Kidney (tissue), 14 donors: Measurements from ENCODE around the gene MYO10. TPM values are rescaled to one million over a fixed set of nuclear protein-coding genes. Genes with fewer than 3 reads are reported as not detected.
"Not testable (repeated sequence)": the region's sequence is repeated elsewhere in the genome, so short reads cannot be mapped to it uniquely, and the experiment has no call there.

ENCODE experiments used
- DNase-seq, 5 donors: peaks; one replicate each; pipeline ENCODE4 v3.0.0-alpha.2; 2013 to 2020
- FAIRE-seq: peaks from 2 replicates; lab custom pipeline; 2012; peaks lifted over from hg19 to GRCh38; lab: Jason Lieb, UNC
- H3K27ac ChIP-seq, 2 donors: one replicate each; pipeline ENCODE4 v1.7.0; 2013; ENCODE audit warnings: low read depth in 2 of 2, low read length in 2 of 2, inconsistent platforms in 1 of 2
- H3K27me3 ChIP-seq: one replicate; pipeline ENCODE4 v1.7.1; 2013; ENCODE audit warnings: low read length, inconsistent platforms; ENCODE audit not compliant: control insufficient read depth, insufficient read depth
- H3K36me3 ChIP-seq, 3 donors: one replicate each; pipeline versions ENCODE4 v1.7.0 to v1.7.1; 2013; ENCODE audit warnings: low read length in 3 of 3, control low read depth in 1 of 3, inconsistent platforms in 1 of 3; ENCODE audit not compliant: insufficient read depth in 3 of 3, control insufficient read depth in 2 of 3
- H3K4me1 ChIP-seq, 3 donors: one replicate each; pipeline versions ENCODE4 v1.7.0 to v1.7.1; 2013; ENCODE audit warnings: low read length in 3 of 3, inconsistent platforms in 1 of 3, low read depth in 1 of 3; ENCODE audit not compliant: control insufficient read depth in 2 of 3, insufficient read depth in 2 of 3
- H3K4me3 ChIP-seq, 3 donors: one replicate each; pipeline versions ENCODE4 v1.7.0 to v1.8.1; 2013; ENCODE audit warnings: low read length in 3 of 3, control low read depth in 1 of 3, inconsistent platforms in 1 of 3
- H3K9ac ChIP-seq, 3 donors: one replicate each; pipeline versions ENCODE4 v1.7.0 to v1.7.1; 2013; ENCODE audit warnings: low read length in 3 of 3, control low read depth in 1 of 3, inconsistent platforms in 1 of 3
- H3K9me3 ChIP-seq, 3 donors: one replicate each; pipeline versions ENCODE4 v1.7.0 to v1.7.1; 2013; ENCODE audit warnings: low read length in 3 of 3, control low read depth in 1 of 3, inconsistent platforms in 1 of 3; ENCODE audit not compliant: control insufficient read depth in 2 of 3, insufficient read depth in 1 of 3
- CTCF ChIP-seq: IDR thresholded peaks from 3 replicates; pipeline ENCODE4 v1.5.1; 2012; ENCODE audit warnings: mild to moderate bottlenecking, moderate library complexity, borderline replicate concordance; ENCODE audit not compliant: insufficient read depth; ENCODE audit errors: extremely low read depth
- intact Hi-C: fragments of 100-400 bp; cut with DNase I; formaldehyde crosslinking; loops from one replicate; pipeline ENCODE4 v1.11.1; 2022
- polyA plus RNA-seq: library from polyadenylated mRNA; stranded (reverse); fragments of 350-450 nt; fragmentation: Illumina TruSeq; extraction: RNeasy Lipid Tissue Mini Kit (QIAGEN cat#74804); gene quantifications from one replicate; pipeline ENCODE4 v1.2.3, GENCODE V29; 2014; ENCODE audit warnings: low read depth, low replicate concordance; ENCODE audit not compliant: insufficient read depth
- total RNA-seq: library from RNA; stranded (reverse); fragmentation: NEBNext Ultra II Directional; extraction: Animal tissue kit (Norgen Biotek cat#: 25700); gene quantifications from one replicate; pipeline ENCODE4 v1.2.1, GENCODE V29; 2021
- donor health status: control.
- donor health status: control.
- donor health status: control.
- donor health status: control.
- donor health status: control.
- donor health status: DM: yes; HTN: yes; CAD: no.
- donor health status: Normal renal cell carcinoma (clear cell type).

The MYO10 gene
- total and polyA plus RNA-seq, 2 donors from 2014 or later: 7.6 to 52.4 TPM

GRCh38 chr5:16723821-16724220 is 212.3 kb downstream of the MYO10 start:
- no peak overlapping the region for H3K9ac ChIP-seq
- peaks cover 0 to 4% (median 0%) of the 10 kb centered on the region in 3 donors for H3K4me1 ChIP-seq
- no peak for TF ChIP-seq CTCF
- no peak for DNase-seq
- peaks cover 0 to 3% (median 0%) of the 10 kb centered on the region in 3 donors for H3K36me3 ChIP-seq
- no peaks in the 10 kb centered on the region for H3K27me3 ChIP-seq
- H3K9me3 ChIP-seq: no peaks in the 10 kb centered on the region
- H3K27ac ChIP-seq: no peak overlapping the region
- intact Hi-C loops: no loop called here
- H3K4me3 ChIP-seq: no peak overlapping the region
- FAIRE-seq: no peak

GRCh38 chr5:16722097-16722495 is 214.0 kb downstream of the MYO10 start:
- Histone ChIP-seq H3K9ac (no peak overlapping the region), H3K27me3 (no peaks in the 10 kb centered on the region), H3K4me1 (peaks cover 0 to 2% (median 0%) of the 10 kb centered on the region in 3 donors), H3K9me3 (no peaks in the 10 kb centered on the region), H3K4me3 (no peak overlapping the region), H3K27ac (peak overlapping the region; percentile 40 to 81), H3K36me3 (peaks cover 0 to 3% (median 0%) of the 10 kb centered on the region in 3 donors)
- DNase-seq (peak in 1 of 5 donors; percentile 50), FAIRE-seq (no peak)
- no peak for TF ChIP-seq CTCF
- intact Hi-C loops: no loop called here

GRCh38 chr5:16721151-16722096 is 214.7 kb downstream of the MYO10 start:
- no peak for TF ChIP-seq CTCF
- no peaks in the 10 kb centered on the region for H3K27me3 ChIP-seq
- H3K9me3 ChIP-seq: no peaks in the 10 kb centered on the region
- H3K4me3 ChIP-seq: no peak overlapping the region
- H3K9ac ChIP-seq: no peak overlapping the region
- peak overlapping the region; percentile 40 to 81 for H3K27ac ChIP-seq
- no peak for FAIRE-seq
- H3K36me3 ChIP-seq: peaks cover 0 to 3% (median 0%) of the 10 kb centered on the region in 3 donors
- intact Hi-C loops: no loop called here
- DNase-seq: peak in 1 of 5 donors; percentile 36
- peaks cover 0 to 2% (median 0%) of the 10 kb centered on the region in 3 donors for H3K4me1 ChIP-seq

- intact Hi-C loops, H3K27ac ChIP-seq, H3K36me3 ChIP-seq, DNase-seq, FAIRE-seq, H3K4me1 ChIP-seq, H3K27me3 ChIP-seq, H3K4me3 ChIP-seq, H3K9ac ChIP-seq, H3K9me3 ChIP-seq: not testable (repeated sequence)
These were observed 218.1 kb downstream of the MYO10 start for GRCh38 chr5:16718036-16718435.
